ENCODE results near the gene TREH. TPM values are rescaled to one million over a fixed set of nuclear protein-coding genes. Genes with fewer than 3 reads are reported as not detected.

The TREH gene
- total and polyA plus RNA-seq, 2 of the 8 experiments (the other 6 are each of a cell fraction or from before 2014, with no cell fraction given), result 0.03 TPM; not detected in 1

DNA sequence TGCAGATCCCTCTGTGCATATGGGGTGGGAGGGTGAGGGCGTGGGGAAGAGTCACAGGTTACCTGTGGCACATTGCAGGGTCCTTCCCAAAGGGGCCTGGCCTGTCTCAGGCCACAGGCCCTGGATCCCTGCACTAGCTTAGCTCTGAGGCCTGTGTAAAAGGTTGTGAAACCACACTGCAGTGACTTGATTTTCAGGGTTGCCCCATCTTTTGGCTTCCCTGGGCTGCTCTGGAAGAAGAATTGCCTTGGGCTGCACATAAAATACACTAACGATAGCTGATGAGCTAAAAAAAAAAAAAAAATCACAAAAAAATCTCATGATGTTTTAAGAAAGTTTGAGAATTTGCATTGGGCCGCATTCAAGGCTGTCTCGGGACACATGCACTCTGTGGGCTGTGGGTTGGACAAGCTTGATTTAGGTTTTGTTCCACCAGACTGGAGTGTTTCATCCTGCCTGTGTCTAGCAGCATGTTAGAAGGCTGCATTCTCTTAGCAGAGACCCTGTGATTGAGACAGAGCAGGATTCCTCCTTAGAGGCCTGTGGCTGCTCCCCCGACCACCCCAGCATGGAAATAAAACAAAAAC is 35.9 kb upstream of the TREH start:
- H3K56ac ChIP-seq (replicated peaks; ENCODE audit: insufficient read length, low read depth, low read length), result peak overlapping the region; percentile 84
- no peak overlapping the region for H2BK15ac ChIP-seq (ENCODE audit: low read length)
- 31% methylated on average over 5 of the region's 5 CpGs; no CpG with 5 or more reads in 1 of the 2 experiments for WGBS, 2 experiments (ENCODE audit: extremely low coverage in 1 of 2, insufficient coverage in 1 of 2, insufficient read length in 1 of 2, insufficient replicate concordance in 2 of 2, low coverage in 1 of 2, low lambda C conversion rate in 2 of 2, missing lambda C conversion rate in 1 of 2)
- DNase-seq (ENCODE audit: low read depth in 1 of 2, low spot score in 2 of 2), result peak in 1 of 2 experiments; percentile 51
- H4K20me1 ChIP-seq (replicated peaks in 1 of 2; ENCODE audit: control insufficient read depth in 1 of 2, insufficient read depth in 2 of 2, low read length in 2 of 2), result no peaks in the 10 kb centered on the region
- POLR2A ChIA-PET (ENCODE audit: partially characterized antibody), result interaction anchor here (0.6 to 4.1 kb wide), 17 partner anchors 10 to 179 kb away, joined by 3 to 46 read pairs (median 7); partner anchors contain the start of gene DDX6
- peak overlapping the region; percentile 100 for H3K18ac ChIP-seq (ENCODE audit: extremely low read depth, low read length)
- H2BK12ac ChIP-seq (ENCODE audit: low read depth, low read length), result peak overlapping the region; percentile 98
- peak overlapping the region; percentile 99 for H2BK120ac ChIP-seq (replicated peaks; ENCODE audit: low read depth, low read length)
- H3K4me1 ChIP-seq (replicated peaks in 1 of 4; ENCODE audit: control insufficient read depth in 3 of 4, insufficient read depth in 4 of 4, low read length in 3 of 4), result peaks cover 4 to 15% (median 8%) of the 10 kb centered on the region in 4 experiments
- peak overlapping the region in 3 of 4 experiments; percentile 24 to 62 (median 61); a peak in 4 of 7 replicates for H3K9ac ChIP-seq (replicated peaks in 1 of 4; ENCODE audit: extremely low read depth in 1 of 4, low read depth in 3 of 4, low read length in 3 of 4)
- H3K4ac ChIP-seq (replicated peaks; ENCODE audit: insufficient read length, low read depth, low read length), result peak overlapping the region; percentile 91
- H3K23ac ChIP-seq (ENCODE audit: insufficient read length), result no peak overlapping the region
- H3K27me3 ChIP-seq (replicated peaks in 1 of 4; ENCODE audit: control insufficient read depth in 3 of 4, extremely low read depth in 1 of 4, insufficient read depth in 3 of 4, low read length in 3 of 4), result no peaks in the 10 kb centered on the region
- peak overlapping the region; percentile 1 for H3K14ac ChIP-seq (ENCODE audit: insufficient read length)
- peak overlapping the region; percentile 95 for H4K91ac ChIP-seq (replicated peaks; ENCODE audit: insufficient read length, low read length)
- H3K27ac ChIP-seq (ENCODE audit: low read depth, low read length), result peak overlapping the region; percentile 95
- TF ChIP-seq JUND (IDR thresholded peaks at IDR 0.05; ENCODE audit: low read length), result 0 out of 2 replicates have a peak, but pooled peaks have one; percentile 15
- no peak for TF ChIP-seq NANOG (IDR thresholded peaks at IDR 0.05; ENCODE audit: insufficient read depth, low read depth, low read length, poor library complexity, severe bottlenecking)
- peak in 1 of 2 experiments; percentile 41; a peak in 1 of 3 replicates for TF ChIP-seq POLR2A (IDR thresholded peaks at IDR 0.05; ENCODE audit: control extremely low read depth in 1 of 2, low read depth in 2 of 2, low read length in 2 of 2)
- no peak for TF ChIP-seq NRF1 (IDR thresholded peaks at IDR 0.05; ENCODE audit: low read depth, low read length)
- H3K23me2 ChIP-seq (ENCODE audit: low read depth, low read length), result no peaks in the 10 kb centered on the region
- H2AK5ac ChIP-seq (ENCODE audit: low read depth, low read length), result peak overlapping the region; percentile 55
- no peak overlapping the region for H2AFZ ChIP-seq (ENCODE audit: low read length)
- H4K5ac ChIP-seq (ENCODE audit: insufficient read length, low read depth, low read length), result peak overlapping the region; percentile 73
- H3K4me2 ChIP-seq (ENCODE audit: insufficient read depth in 1 of 2, low read depth in 2 of 2, low read length in 2 of 2), result peak overlapping the region; percentile 32; a peak in 3 of 4 replicates
- FAIRE-seq, result no peak
- H3K9me3 ChIP-seq (ENCODE audit: insufficient read depth in 2 of 2, low read depth in 1 of 2, low read length in 1 of 2), result no peaks in the 10 kb centered on the region
- no peak overlapping the region for H4K8ac ChIP-seq (ENCODE audit: extremely low read depth, insufficient read depth, low read length)
- peaks cover 0 to 19% of the 10 kb centered on the region in 2 experiments; a peak in 2 of 4 replicates for H3K79me2 ChIP-seq (ENCODE audit: control insufficient read depth in 1 of 2, insufficient read depth in 2 of 2, low read length in 2 of 2)
- H2BK20ac ChIP-seq (ENCODE audit: low read length), result peak overlapping the region; percentile 100
- H3K4me3 ChIP-seq (ENCODE audit: extremely low read depth in 1 of 4, insufficient read depth in 2 of 4, low read depth in 3 of 4, low read length in 4 of 4), result peak overlapping the region in 1 of 4 experiments; percentile 27; a peak in 1 of 8 replicates
- CTCF ChIA-PET (ENCODE audit: partially characterized antibody), result interaction anchor here (1.1 to 1.9 kb wide), 6 partner anchors 18 to 242 kb away, joined by 3 to 9 read pairs (median 4); no protein-coding TSS in a partner anchor
- H3K79me1 ChIP-seq (ENCODE audit: low read depth, low read length), result no peaks in the 10 kb centered on the region
- H3K36me3 ChIP-seq (ENCODE audit: control insufficient read depth in 2 of 4, insufficient read depth in 4 of 4, low read length in 3 of 4), result peaks cover 0 to 8% (median 0%) of the 10 kb centered on the region in 4 experiments; a peak in 1 of 8 replicates
- H2BK5ac ChIP-seq (ENCODE audit: low read depth, low read length), result peak overlapping the region; percentile 98
